HT1080 (cell line): ENCODE measurements around the gene IFI6. TPM values are rescaled to one million over a fixed set of nuclear protein-coding genes. Genes with fewer than 3 reads are reported as not detected.
A peak's percentile ranks its signal among the peaks of the same experiment; 100 is the strongest.
"Not testable (repeated sequence)": the region's sequence is repeated elsewhere in the genome, so short reads cannot be mapped to it uniquely, and the experiment has no call there.

Source experiments
- DNase-seq: peaks from one replicate; pipeline ENCODE4 v3.0.0-alpha.2; 2015; ENCODE audit warnings: low read depth
- total RNA-seq: library from RNA; depleted of rRNA; stranded (reverse); fragments of >200 nt; shearing (Covaris generic); gene quantifications from 2 replicates; pipeline ENCODE4 v1.2.3, GENCODE V29; 2014

The IFI6 gene
- total RNA-seq, 1 experiment from 2014 or later = 9.5 TPM

DNA sequence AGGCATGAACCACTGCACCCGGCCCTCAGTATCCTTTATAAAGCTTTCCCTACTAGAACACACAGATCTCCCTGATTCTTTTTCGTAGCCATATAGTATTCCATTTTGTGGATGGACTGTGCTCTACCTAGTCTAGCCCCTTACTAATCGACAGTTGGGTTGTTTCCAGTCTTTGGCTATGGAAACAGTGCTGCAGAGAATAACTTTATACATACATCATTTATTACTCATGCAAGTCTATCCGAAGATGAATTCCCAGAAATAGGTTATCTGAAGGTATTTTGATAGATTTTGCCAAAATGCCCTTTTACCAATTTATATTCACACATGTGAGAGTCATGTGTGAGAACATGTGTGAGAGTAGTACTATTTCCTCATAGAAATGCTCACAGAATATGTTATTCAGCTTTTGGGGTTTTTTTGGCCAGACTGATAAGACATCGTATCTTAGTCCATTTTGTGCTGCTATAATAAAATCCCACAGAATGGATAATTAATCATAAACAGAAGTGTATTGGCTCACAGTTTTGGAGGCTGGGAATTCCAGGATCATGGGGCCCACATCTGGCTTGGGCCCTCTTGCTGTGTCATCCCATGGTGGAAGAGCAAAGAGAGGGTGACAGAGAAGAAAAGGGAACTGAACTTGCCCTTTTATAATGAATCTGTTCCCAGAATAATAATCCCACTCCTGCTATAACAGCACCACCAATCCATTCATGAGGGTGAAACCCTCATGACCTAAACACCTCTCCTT, 19.7 kb downstream of the IFI6 start:
- no peak for DNase-seq

DNA sequence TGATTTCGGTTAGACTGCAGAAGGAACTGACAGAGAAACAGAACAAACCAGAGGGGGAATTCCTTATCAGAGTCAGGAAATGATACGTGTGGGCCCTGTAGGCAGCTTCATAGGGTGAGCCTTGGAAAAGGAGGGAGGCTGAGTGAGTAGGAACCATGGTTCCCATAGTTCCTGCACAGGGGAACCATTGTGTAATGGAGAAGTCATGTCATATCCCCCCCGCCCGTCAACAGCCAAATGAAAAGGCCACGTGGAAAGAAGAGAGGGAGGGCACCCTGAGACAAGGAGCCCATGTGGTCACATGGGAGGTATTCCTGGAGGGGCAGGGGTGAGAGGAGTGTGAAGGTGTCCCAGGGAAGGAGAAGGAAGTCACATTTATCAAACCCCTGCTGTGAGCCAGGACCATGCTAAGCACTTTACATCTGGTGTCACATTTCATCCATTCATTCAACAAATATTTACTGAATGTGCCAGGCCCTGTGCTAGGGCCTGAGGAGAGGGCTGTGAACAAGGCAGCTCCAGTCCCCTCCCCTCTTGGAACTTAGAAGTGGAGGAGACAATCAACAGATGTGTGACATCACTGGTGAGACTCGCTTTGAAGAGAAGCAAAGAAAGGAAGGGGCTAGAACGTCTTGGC, 21.3 kb downstream of the IFI6 start:
- DNase-seq = peak; percentile 83

DNA sequence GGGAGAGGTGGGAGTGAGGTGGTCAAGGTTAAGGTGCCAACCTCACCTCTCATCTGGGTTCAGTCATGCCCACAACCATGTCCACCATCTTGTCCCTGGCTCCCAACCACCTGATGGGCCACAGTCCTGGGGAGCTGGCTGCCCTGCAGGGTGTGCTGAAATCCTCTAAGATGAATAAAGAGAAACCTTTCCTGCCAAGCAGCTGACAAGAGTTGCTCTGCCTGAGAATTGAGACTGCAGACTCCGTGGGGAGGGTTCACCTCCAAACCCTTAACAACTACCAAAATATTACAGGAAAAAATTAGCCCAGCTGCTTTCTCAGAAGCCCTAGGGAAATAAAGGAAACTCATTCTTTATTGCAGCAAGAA, 21.8 kb downstream of the IFI6 start:
- DNase-seq = no peak

DNA sequence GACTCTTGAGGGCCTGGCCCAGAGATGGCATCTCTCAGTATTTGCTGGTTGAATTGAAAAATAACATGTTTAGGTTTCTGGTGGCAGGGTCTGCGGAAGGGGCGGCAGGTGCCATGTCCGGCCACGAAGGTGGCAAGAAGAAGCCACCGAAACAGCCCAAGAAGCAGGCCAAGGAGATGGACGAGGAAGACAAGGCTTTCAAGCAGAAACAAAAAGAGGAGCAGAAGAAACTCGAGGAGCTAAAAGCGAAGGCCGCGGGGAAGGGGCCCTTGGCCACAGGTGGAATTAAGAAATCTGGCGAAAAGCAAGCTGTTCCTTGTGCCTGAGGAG, 22.7 kb downstream of the IFI6 start:
- DNase-seq = no peak

DNA sequence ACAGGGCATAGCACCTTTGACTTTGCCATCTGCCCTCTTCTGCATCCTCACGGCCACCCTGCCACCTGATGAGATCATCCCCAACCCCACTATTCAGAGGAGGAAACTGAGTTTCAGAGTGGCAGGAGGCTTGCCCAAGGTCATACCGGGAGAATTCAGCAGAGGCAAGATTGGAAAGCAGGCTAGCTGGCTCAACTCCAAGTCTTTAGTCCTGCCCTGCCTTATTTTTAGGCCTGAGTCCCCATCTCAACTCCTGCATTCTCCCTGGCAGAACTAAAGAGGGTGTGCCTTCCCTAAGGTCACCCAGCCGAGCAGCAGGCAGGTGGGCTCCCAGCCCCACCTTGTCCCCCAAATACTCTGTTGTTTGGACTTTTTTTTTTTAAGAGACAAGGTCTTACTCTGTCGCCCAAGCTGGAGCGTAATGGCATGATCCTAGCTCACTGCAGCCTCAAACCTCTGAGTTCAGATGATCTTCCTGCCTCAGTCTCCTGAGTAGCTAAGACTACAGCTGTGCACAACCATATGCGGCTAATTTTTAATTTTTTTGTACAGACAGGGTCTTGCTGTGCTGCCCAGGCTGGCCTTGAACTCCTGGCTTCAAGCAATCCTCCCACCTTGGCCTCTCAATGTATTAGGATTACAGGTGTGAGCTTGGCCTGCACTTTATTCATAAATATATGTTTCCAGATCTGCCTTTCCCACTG, 23.2 kb downstream of the IFI6 start:
- no peak for DNase-seq

DNA sequence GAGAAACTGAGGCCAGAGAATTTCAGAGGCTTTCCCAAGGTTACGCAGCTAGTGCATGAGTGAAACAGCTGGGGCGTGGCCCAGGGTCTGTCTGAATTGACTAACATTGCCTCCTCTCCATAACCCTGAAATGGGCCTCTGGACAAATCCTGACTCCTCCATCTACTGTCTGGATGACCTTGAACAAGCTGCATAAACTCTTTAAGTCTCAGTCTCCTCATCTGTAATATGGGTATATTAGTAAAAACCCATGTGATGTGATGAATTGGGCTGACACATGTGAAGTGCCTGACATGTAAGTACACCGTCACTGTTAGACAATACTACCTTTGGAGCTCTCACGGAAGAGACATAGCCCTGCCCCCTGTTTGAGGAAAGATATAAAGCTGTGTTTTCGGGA, 24.7 kb downstream of the IFI6 start:
- DNase-seq = no peak

DNA sequence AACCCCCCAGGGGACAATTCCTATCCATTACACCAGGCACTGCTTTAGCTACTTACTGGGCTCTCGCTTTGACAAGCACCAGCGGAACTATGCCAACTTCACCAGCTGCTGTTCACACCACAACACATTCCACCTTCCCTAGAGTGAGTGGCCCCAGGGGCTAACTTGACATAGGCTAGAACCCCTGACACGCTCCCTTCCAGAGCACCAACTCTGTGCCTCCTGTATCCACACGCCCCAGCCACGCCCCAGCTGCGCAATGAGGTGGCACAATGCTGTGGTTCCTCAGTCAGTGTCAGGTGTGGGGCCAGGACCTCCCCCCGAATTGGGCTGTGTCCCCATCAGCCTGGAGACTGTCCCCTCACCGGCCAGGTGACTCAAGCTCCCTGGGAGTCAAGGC, 25.3 kb downstream of the IFI6 start:
- no peak for DNase-seq

DNA sequence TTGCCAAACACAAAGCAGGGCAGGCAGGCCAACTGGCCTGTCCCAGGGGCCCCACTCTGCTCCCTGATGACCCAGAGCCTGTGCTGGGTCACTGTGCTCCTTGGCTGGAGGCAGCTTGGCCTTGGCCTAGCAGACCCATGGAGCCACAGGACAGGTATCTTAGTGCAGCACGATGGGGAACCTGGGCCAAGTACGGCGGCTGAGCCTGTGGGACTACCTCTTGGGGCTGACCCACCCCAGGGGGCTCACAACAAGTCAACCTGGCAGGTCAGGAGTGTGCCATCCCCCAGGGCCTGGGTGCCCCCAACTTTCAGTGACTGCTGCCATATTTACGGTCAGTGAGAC, 26.9 kb downstream of the IFI6 start:
- DNase-seq = no peak

DNA sequence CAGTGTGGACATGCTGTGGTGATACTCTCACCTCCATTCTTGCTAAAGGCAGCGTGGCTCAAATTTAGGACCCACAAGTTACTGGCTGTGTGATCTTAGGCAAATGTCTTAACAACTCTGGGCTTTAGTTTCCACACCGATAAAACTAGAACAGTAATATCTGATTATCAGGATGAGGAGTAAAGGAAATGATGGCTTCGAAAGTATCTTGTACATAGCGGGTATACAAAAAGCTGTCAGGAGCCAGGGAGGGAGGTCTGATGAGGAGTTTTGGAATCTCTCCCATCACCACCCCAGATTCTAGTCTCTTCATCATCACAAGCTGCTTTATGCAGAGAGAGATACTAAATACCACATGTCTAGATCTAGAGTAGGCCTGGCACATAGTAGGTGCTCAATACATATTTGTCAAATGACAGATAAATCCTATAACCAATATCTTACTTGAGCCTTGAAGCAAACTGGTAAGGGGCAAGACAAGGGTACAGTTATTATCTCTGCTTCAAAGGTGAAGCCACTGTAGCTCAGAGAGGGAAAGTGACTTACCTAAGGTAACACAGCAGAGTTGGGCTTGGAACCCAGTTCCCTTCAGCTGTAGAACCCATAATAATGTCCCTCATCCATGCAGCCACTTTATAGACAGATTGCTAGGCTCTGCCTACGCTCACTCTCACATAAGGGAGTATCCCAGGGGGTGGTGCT, 27.5 kb downstream of the IFI6 start:
- no peak for DNase-seq

DNA sequence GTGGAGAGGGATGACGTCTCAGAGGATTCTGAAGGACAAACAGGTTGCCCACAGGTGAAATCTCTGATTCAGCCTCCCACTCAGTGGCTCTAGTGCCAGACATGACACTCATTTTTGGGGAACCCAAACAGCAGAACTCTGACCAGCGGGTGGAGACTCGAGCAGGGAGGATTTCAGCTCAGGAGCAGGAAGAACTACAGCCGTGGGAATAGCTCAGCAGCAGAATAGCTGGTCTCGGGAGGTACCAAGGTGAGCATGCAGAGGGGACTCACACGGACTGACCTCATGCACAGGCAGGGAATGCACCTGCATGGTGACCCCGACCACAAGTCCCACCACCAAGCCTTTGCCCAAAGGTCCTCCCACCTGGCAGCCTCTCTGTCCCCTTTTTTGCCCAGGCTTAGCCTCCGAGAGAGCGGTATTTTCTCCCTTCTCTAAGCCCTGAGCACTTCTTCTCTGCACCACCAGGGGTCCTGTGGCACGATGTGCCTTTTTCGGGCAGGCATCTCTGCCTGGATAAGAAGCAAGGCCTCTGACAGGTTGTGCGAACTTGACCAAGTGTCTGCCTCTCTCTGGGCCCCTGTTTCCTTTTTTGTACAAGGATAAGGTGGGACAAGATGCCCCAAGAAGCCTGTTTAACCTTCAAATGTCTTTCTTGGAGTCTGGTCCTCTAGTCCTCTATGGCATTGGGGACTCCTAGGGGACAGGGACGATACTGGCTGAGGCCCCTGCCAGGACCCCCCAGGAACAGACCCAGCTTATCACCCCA, 28.2 kb downstream of the IFI6 start:
- DNase-seq = no peak

DNA sequence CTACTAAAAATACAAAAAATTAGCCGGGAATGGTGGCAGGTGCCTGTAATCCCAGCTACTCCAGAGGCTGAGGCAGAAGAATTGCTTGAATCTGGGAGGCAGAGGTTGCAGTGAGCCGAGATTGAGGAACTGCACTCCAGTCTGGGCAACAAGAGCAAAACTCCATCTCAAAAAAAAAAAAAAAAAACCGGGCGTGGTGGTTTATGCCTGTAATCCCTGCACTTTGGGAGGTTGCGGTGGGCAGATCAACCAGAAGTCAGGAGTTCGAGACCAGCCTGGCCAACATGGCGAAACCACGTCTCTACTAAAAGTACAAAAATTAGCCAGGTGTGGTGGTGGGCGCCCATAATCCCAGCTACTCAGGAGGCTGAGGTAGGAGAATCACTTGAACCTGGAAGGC, 31.5 kb downstream of the IFI6 start:
- not testable (repeated sequence) for DNase-seq

DNA sequence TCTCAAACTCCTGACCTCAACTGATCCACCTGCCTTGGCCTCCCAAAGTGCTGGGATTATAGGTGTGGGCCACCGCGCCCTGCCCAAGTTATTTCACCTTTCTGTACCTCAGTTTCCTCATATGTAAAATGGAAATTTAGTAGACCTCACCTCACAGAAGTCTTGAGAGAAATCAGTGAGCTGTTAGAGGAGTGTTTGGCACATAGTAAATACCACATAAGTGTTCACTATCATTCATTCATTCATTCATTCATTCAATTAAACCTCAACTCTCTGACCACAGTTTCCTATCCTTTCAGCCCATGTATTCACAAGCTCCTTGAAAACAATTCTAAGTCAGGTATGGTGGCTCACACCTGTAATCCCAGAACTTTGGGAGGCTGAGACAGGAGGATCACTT, 33.2 kb downstream of the IFI6 start:
- DNase-seq = no peak

DNA sequence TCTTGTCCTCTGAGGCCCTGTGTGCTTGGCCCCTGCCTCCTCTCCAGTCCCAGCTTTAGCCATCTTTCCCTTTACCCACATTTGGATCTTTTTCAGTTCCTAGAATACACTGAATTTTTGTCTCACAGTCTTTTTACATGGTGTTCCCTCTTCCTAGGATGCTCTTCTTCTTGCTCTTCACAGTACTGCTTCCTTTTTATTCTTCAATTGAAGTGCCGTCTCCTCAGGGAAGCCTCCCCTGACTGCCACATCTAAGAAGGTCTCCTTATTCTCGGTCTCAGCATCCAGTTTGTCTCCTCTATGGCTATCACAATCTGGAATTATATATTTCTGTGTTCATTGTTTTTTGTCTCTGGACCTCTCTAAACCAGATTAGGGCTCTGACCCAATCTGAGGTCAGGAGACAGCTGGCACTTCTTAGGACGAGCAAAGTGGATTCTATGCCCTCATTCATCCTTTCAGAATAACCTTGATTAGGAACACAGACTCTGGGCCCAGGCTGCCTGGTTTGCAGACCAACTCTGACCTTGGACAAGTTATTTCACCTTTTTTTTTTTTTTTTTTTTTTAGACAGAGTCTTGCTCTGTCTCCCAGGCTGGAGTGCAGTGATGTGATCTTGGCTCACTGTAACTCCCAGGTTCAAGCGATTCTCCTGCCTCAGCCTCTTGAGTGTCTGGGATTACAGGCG, 33.8 kb downstream of the IFI6 start:
- no peak for DNase-seq

DNA sequence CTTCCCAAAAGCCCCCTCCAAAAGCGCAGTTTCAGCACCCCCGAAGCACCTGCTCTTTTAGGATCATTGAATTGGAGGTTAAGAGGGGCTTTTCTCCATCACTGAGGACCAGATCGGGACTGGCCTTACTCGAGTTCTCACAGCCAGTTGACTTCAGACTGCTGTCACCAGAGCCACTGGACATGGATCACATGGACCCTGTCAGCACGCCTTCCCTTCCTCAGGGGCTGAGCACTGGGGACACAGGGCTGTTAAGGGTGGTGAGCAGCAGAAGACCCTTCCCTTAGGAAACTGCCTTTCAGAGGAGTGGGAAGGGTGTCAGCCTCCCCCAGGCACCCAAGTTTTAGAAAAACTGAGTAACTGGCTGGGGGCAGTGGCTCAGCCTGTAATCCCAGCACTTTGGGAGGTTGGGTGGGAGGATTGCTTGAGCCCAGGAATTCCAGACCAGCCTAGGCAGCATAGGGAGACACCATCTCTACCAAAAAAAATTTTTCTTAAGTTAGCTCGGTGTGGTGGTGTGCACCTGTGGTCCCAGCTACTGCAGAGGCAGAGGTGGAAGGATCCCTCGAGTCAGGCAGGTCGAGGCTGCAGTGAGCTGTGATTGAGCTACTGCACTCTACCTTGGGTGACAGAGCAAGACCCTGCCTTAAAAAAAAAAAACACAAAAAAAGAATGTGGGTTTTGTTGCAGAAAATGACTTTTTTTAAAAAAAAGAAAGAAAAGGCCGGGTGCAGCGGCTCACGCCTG, 36.4 kb downstream of the IFI6 start:
- no peak for DNase-seq

DNA sequence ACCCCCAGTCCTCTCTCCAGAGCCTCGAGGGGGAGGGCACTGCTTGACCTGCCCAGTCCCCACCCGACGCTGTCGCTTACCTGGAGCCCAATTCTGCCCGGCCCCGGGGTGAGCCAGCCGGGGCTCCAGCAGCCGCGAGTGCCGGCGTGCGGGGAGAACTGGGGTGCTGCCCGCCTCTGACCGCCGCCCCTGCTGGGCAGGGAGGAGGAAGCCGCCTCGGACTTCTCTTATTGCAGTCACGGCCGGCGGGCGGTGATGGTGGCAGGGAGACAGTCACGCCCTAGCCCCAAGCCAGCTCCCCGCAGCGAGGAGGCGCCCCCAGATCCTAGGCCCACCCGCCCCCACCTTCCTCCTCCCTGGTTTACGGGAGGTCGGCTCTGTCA, 37.0 kb downstream of the IFI6 start, which contains the start of gene FGR:
Gene FGR, minus strand, starts transcription at position 201 of the 383 bp plus-strand sequence. CDS start 11,269 bp downstream, outside the sequence.
- DNase-seq = no peak

DNA sequence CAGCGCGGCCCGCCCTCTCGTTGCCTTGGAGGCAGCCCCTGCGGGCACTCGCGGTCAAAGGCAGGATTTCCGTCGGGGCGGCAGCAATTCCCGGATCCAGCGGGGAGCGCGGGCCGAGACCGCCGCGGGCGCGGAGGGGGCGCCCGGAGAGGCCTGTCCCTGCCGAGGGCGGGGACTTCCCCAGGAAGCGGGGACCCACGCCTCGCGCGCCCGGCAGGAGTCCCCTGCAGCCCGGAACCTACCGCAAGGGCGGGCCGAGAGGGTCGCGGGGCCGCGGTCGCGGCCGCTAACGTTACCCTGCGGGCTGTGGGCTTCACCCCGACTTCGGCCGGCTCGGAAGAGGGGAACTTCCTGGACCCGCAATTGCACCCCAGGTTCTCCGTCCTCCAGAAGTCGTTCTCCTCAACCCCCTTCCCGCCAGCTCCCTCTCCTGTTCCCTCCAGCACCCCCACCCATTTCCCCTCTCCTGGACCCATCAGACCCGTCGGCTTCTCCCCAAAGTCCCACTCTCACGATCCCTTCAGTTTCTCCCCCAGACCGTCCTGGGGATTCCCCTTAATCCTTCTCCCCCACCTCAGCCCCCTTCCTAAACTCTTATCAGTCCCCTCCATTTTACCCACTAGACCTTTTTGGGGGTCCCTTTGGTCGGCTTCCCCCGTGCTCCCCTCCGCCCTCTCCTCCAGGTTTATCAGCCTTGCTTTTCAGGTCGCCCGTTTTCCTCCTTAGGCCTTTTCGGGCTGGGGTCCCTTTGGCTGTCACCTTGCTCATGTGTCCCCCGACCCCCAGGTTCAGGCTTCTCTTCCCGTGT, 37.6 kb downstream of the IFI6 start:
- DNase-seq = no peak

DNA sequence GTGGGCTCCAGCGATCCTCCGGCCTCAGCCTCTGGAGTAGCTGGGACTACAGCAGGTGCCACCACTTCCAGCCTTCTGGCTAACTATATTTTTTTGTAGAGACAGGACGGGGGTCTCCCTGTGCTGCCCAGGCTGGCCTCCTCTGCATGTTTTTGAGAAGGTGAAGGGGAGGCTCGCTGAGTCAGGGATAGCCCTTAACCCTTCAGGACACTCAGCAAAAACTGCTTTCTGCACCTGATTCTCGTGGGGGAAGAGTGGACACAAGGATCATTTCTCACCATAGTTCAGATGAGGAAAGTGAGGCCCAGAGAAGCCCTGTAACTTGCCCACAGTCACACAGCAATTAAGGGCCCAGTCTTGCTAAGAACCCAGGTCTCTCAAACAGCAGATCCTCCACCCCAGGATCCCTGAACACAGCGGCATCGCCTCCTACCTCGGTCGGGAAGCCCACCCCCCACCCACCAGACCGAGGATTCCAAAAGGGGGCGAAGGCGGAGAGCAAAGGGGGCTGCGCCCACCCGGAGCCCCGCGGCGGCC, 38.3 kb downstream of the IFI6 start:
- DNase-seq = no peak

DNA sequence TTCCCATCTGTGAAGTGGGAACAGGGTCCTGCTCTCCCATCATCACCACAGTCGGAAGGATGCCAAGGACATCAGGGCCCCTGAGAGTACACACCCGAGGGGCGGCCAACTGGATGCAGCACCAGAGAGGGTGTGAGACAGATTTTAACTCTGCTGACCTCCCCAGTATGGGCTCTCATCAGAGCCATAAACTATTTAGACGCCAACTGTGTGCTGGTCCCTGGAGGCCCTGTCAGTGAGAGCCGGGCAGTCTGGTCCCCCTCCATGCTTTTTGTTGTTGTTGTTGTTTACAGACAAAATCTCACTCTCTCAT, 38.7 kb downstream of the IFI6 start:
- DNase-seq = no peak
